Activated CD4-positive, alpha-beta T cell treated with anti-CD3 and anti-CD28 coated beads for 4 hours (primary cell): ENCODE data around the gene MOB4.
"Not testable (repeated sequence)": the region's sequence is repeated elsewhere in the genome, so short reads cannot be mapped to it uniquely, and the experiment has no call there.

ENCODE experiments used
- DNase-seq, 2 donors: peaks; one replicate each; pipeline ENCODE4 v3.0.0-alpha.2; 2020

The MOB4 gene

DNA sequence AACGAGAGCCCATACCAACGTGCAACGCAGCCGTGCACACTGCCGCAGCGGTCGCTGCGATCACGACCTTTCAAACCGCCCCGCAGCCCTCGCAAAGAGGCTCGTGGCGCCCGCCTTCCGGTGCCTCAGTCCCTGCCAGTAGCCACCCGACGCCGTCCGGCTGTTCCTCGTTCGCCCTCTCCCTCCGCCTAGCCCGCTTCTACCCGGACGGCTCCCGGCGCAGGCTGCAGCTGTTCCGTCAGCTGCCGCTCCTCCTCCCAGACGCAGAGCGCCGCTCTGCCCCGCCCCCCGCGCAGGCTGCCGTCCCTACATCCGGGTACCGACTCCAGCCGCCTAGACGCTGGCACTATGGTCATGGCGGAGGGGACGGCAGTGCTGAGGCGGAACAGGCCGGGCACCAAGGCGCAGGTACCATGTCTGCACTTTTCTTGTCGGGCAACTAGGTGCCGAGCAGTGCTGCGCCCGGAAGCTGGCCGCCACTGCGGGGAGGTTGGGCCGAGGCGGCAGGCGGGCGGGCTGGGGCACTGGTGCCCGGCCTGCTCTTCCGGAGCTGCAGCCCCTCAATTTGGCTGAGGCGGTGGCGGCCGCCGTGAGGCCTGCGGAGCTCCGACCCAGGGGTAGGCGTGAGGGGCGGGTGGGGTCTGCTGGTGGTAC, at the start of gene MOB4:
MOB4 (plus strand) TSS at position 328 of the 654 bp plus-strand sequence; CDS start at position 349, 21 bp downstream.
- DNase-seq: peak; percentile 90

DNA sequence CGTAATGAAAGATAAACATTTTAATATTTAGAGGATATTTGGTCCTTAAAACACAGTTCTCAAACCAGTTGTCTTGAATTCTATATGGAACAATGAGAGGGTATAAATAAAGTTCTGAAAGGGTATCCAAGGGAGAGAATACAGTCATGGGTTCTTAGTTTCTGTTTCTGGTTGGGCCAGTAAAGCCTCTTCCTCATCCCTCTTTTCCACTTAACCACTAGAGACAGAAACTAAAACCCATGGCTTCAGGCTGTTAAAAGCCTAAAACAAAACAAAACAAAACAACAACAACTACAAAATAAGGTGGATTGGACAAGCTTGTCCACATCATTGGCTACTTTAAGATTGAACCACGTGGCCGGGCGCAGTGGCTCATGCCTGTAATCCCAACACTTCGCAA, 43.7 kb upstream of the MOB4 start:
- DNase-seq: no peak

- no peak for DNase-seq
Observed at GRCh38 chr2:197477797-197478196, 38.1 kb upstream of the MOB4 start.

GRCh38 chr2:197480165-197481036, 35.5 kb upstream of the MOB4 start:
- no peak for DNase-seq

DNA sequence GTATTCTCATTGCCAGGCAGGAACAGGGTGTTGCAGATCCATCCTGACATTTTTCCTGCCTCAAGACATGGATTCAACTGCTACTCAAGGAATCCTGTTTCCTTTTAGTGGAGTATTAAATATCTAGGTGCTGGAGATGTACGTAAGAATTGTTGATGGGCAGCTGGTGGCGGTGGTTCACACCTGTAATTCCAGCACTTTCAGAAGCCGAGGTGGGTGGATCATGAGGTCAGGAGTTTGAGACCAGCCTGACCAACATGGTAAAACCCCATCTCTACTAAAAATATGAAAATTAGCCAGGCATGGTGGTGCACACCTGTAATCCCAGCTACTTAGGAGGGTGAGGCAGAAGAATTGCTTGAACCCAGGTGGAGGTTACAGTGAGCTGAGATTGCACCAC, 31.6 kb upstream of the MOB4 start:
- DNase-seq: not testable (repeated sequence)

- DNase-seq: no peak
Observed at GRCh38 chr2:197486175-197486574, 29.7 kb upstream of the MOB4 start.

DNA sequence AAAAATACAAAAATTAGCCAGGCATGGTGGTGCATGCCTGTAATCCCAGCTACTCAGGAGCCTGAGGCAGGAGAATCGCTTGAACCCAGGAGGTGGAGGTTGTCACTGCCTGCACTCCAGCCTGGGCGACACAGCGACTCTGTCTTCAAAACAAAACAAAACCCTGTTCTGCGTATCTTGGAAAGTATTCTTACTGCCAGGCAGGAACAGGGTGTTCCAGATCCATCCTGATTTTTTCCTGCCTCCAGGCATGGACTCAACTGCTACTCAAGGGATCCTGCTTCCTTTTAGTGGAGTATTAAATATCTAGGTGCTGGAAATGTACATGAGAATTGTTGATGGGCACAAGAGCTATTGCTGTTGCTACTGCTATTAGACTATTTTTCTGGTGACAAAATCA, 28.5 kb upstream of the MOB4 start:
- no peak for DNase-seq

DNA sequence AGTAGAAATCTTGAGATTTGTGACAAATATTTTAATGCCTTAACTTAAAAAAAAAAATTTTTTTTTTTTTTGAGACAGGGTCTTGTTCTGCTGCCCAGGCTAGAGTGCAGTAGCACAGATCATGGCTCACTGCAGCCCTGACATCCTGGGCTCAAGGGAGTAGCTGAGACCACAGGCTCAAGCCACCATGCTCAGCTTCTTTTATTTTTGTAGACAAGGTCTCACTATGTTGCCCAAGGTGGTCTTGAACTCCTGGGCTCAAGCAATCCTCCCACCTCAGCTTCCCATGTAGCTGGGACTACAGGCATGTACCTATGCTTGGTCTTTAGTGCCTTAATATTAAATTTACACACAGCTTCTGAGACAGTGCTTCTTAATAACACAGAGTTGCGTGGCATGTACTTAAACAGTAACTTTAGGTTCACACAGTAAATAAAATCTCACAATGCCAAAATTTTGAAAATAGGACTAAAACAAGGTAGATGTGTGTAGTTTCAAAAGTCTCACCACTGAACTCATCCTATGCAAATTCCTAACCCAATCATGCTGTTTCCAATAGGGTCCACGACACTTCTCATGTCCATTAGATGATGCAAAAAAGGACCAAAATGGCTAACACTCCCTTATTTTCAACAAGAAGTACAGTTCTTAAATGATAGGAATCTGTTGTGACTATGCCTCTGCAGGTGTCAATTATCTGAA, 20.3 kb upstream of the MOB4 start:
- DNase-seq: no peak

GRCh38 chr2:197496695-197497094, 19.2 kb upstream of the MOB4 start:
- no peak for DNase-seq

- DNase-seq: no peak
Observed at GRCh38 chr2:197497326-197497725, 18.5 kb upstream of the MOB4 start.

DNA sequence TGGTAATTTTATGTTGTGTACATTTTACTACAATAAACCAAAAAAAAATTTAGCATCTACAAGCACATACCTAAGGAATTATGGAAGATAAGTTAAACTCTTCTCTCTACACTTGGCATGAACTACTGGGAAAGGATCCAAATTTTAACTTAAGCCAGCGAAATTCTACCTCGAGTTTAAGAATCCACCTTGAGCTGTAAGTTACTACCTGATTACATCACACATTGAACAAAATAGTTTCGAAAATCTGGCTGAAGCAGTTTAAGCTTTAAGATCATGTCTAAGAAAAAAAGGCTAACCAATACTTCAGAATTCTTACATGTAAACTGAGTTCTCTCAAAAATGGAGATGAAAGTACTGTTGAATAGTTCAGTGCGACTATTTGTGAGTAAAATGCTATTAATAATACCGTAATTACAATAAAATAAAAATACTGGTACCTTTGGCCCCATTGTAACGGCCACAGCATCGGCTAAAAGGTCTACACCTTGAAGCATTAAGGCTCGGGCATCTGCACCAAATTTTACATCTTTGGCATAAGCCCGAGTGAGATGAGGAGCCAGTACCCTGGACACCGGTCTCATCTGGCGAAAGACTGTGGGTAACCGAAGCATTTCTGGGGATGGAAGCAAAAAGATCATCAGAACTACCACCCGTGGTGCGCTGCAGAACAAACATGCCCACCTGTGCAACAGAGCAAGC, 17.5 kb upstream of the MOB4 start:
- DNase-seq: no peak

- peak; percentile 44 to 56 for DNase-seq
Observed at GRCh38 chr2:197498937-197499593, 16.8 kb upstream of the MOB4 start.

GRCh38 chr2:197499594-197500502, 16.0 kb upstream of the MOB4 start, which contains the start of the genes HSPD1 and HSPE1:
HSPD1 (minus strand) TSS chr2:197499840; CDS start chr2:197498848, 992 bp downstream.
HSPE1 (plus strand) TSS chr2:197500379; CDS start chr2:197500437, 58 bp downstream.
- DNase-seq: peak; percentile 95 to 98

DNA sequence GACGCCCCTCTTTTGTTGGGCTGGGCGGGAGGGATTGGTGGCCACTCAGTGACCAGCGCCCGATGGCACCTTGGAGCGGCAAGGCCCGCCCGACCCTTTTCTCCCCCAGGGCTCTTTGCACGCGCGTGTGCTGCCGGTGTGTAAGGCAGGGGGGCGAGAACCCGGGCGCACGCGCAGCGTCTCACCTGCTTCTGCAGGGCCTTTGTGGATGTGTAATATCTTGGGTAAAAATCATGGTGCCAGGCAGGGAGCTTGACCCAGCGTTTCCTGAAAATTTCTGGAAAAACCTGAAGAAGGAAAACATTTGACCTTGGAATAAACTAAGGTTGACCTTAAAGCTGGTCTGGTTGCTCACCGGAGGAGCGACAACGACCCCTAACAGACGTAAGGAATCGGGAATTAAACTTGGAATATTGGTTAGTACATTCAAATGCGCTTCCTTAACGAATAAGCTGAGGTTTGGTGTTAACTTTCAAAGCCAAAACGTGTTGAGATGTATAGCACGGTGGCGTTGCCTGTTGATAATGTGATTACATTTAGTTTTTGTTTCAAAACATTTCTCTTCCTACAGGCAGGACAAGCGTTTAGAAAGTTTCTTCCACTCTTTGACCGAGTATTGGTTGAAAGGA, 15.2 kb upstream of the MOB4 start:
- no peak for DNase-seq

- no peak for DNase-seq
Observed at GRCh38 chr2:197502201-197502600, 13.7 kb upstream of the MOB4 start.

GRCh38 chr2:197502685-197503084, 13.2 kb upstream of the MOB4 start:
- DNase-seq: no peak

DNA sequence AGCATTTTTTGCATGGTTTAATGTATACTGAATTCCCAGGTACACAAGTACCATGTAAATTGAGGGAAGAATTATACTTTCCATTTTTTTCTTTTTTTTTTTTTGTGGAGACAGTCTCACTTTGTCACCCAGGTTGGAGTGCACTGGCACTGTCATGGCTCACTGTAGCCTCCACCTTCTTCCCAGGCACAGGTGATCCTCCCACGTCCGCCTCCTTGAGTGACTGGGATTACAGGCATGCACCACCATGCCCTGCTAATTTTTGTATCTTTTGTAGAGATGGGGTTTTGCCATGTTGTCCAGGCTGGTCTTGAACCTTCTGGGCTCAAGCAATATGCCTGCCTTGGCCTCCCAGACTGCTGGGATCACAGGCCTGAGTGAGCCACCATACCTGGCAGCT, 11.9 kb upstream of the MOB4 start:
- no peak for DNase-seq

GRCh38 chr2:197504512-197504911, 11.4 kb upstream of the MOB4 start:
- DNase-seq: no peak

GRCh38 chr2:197506658-197507057, 9.2 kb upstream of the MOB4 start:
- no peak for DNase-seq

- DNase-seq: no peak
Observed at GRCh38 chr2:197513915-197514314, 2.0 kb upstream of the MOB4 start.

- DNase-seq: no peak
Observed at GRCh38 chr2:197514754-197515153, 1.1 kb upstream of the MOB4 start.
